Transverse colon (tissue), 4 donors: Measurements from ENCODE around the gene ZNF263. TPM values are rescaled to one million over a fixed set of nuclear protein-coding genes. Genes with fewer than 3 reads are reported as not detected.

Experiments
- DNase-seq: peaks from one replicate; pipeline ENCODE4 v3.0.0-alpha.2; 2019
- H3K27ac ChIP-seq, 4 donors: fragments of 200-600 bp; sonication (generic); 2 replicates each; pipeline ENCODE4 v1.5.1; 2016 to 2018; ENCODE audit warnings: inconsistent platforms in 4 of 4
- H3K27me3 ChIP-seq: fragments of 200-600 bp; sonication (generic); 2 replicates; pipeline ENCODE4 v1.5.1; 2017; ENCODE audit warnings: inconsistent platforms
- H3K36me3 ChIP-seq, 4 donors: fragments of 200-600 bp; sonication (generic); 2 replicates each; pipeline ENCODE4 v1.5.1; 2017 to 2019; ENCODE audit warnings: inconsistent platforms in 4 of 4
- H3K4me1 ChIP-seq, 4 donors: fragments of 200-600 bp; sonication (generic); 2 replicates each; pipeline ENCODE4 v1.5.1; 2017 to 2020; ENCODE audit warnings: inconsistent platforms in 4 of 4
- H3K4me3 ChIP-seq, 4 donors: fragments of 200-600 bp; sonication (generic); 1 replicate in 1 of 4; 2 replicates in 3 of 4; pipeline versions ENCODE4 v1.5.1 to v1.6.1; 2017 to 2019; ENCODE audit warnings: inconsistent platforms in 4 of 4
- H3K9me3 ChIP-seq, 2 donors: fragments of 200-600 bp; sonication (generic); 2 replicates each; pipeline ENCODE4 v1.5.1; 2017 to 2019; ENCODE audit warnings: inconsistent platforms in 2 of 2
- EP300 ChIP-seq: sonication (generic); formaldehyde crosslinking; IDR thresholded peaks from one replicate; pipeline ENCODE4 v1.6.1; 2017; ENCODE audit warnings: antibody characterized with exemption, low read depth
- POLR2A ChIP-seq: fragments of 450-650 bp; IDR thresholded peaks from one replicate; pipeline ENCODE4 v1.6.1; 2016; ENCODE audit warnings: antibody characterized with exemption, mild to moderate bottlenecking, moderate library complexity
- POLR2AphosphoS5 ChIP-seq, 3 donors: sonication (generic); formaldehyde crosslinking; IDR thresholded peaks; one replicate each; pipeline ENCODE4 v1.6.1; 2016; ENCODE audit warnings: antibody characterized with exemption in 3 of 3
- WGBS, 2 donors: methylation state at CpG; one replicate each; pipeline ENCODE4 v1.1.5; 2018; ENCODE audit warnings: low coverage in 1 of 2; 5-methylcytosine and 5-hydroxymethylcytosine counted together
- in situ Hi-C, 4 donors: fragments of 200-750 bp; cut with MboI; loops; one replicate each; pipeline versions ENCODE4 v1.15.0 to v1.15.1; 2017; ENCODE audit warnings: low sequenced_read_pairs in 3 of 4, low pct_ligation_motif_present in 1 of 4, low pct_unique_long_range_greater_than_20kb in 1 of 4
- intact Hi-C: fragments of 100-400 bp; cut with DNase I; formaldehyde crosslinking; loops from one replicate; pipeline ENCODE4 v1.15.1; 2023; ENCODE audit warnings: low total_unique reads
- total RNA-seq, 4 donors: library from RNA; depleted of rRNA; stranded (reverse); fragments of >200 nt; gene quantifications; one replicate each; pipeline ENCODE4 v1.1.0, GENCODE V29; 2016
- TF ChIP-seq, protein P1 (sequence below), 5 experiments: fragments of 200-600 bp in 3 of 5; fragments of 450-650 bp in 2 of 5; sonication (generic) in 3 of 5; IDR thresholded peaks; 1 replicate in 2 of 5; 2 replicates in 3 of 5; pipeline ENCODE4 v1.5.1; 2016 to 2017; ENCODE audit warnings: antibody characterized with exemption in 5 of 5, inconsistent platforms in 3 of 5, mild to moderate bottlenecking in 2 of 5, moderate library complexity in 1 of 5

The ZNF263 gene
- total RNA-seq, 4 donors from 2014 or later: 4.6 to 46.0 (median 36.8) TPM

DNA sequence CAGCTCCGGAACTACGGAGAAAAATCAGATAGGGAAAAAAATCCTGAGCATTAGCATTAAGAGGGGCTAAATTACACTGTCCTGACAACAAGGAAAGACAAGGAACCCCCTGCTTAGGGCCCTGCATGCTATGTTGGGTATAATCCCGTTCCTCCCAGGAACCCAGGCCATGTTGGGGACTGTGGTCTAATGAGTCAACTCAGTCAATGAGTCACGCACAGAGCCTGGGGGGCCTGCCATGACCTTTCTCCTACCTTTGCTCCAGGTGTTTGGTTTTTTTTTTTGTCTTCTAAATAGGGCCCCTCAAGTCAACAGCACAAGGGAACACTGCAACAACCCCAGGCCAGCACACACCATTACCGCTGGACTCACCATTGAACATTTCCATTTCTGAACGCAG is 39.4 kb upstream of the ZNF263 start:
- no peak for TF ChIP-seq POLR2A
- TF ChIP-seq, protein P1, sequence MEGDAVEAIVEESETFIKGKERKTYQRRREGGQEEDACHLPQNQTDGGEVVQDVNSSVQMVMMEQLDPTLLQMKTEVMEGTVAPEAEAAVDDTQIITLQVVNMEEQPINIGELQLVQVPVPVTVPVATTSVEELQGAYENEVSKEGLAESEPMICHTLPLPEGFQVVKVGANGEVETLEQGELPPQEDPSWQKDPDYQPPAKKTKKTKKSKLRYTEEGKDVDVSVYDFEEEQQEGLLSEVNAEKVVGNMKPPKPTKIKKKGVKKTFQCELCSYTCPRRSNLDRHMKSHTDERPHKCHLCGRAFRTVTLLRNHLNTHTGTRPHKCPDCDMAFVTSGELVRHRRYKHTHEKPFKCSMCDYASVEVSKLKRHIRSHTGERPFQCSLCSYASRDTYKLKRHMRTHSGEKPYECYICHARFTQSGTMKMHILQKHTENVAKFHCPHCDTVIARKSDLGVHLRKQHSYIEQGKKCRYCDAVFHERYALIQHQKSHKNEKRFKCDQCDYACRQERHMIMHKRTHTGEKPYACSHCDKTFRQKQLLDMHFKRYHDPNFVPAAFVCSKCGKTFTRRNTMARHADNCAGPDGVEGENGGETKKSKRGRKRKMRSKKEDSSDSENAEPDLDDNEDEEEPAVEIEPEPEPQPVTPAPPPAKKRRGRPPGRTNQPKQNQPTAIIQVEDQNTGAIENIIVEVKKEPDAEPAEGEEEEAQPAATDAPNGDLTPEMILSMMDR (IDR thresholded peaks at IDR 0.05): no peak
- no peak for TF ChIP-seq EP300
- TF ChIP-seq POLR2AphosphoS5 (IDR thresholded peaks at IDR 0.05): no peak
- in situ Hi-C loops: no loop called here
- no peak for DNase-seq
- 86% methylated on average over 6 of the region's 6 CpGs; no CpG with 5 or more reads in 1 of the 2 donors for whole genome bisulfite sequencing, 2 donors
- H3K4me1 ChIP-seq: no peaks in the 10 kb centered on the region
- H3K27ac ChIP-seq: no peak overlapping the region
- H3K36me3 ChIP-seq: no peaks in the 10 kb centered on the region
- H3K4me3 ChIP-seq: no peak overlapping the region
- no peaks in the 10 kb centered on the region for H3K9me3 ChIP-seq
- intact Hi-C loops: no loop called here
- no peaks in the 10 kb centered on the region for H3K27me3 ChIP-seq

DNA sequence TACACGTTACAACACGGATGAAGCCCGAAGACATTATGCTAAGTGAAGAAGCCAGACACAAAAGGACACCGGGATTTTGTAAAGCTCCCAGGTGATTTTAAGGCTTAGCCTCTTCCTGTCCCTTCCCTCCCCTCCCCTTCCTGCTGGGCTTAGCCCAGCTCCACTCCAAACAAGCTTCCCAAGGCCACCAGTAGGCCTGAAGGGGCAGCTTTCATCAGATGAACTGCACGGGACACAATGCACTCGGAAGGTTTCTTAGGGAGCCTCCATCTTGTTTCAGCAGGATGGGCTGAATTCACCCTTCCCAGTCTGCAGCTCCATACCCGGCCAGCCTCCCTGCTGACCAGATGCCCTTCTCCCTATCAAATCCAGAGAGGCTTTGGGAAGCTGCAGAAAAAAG is 37.3 kb upstream of the ZNF263 start:
- no peak for DNase-seq
- intact Hi-C loops: no loop called here
- no peak overlapping the region for H3K4me3 ChIP-seq
- in situ Hi-C loops: no loop called here
- no peaks in the 10 kb centered on the region for H3K9me3 ChIP-seq
- WGBS, 2 donors: 71 to 80% methylated on average over 4 to 7 of the region's 7 CpGs
- H3K27me3 ChIP-seq: no peaks in the 10 kb centered on the region
- no peaks in the 10 kb centered on the region for H3K36me3 ChIP-seq
- no peaks in the 10 kb centered on the region for H3K4me1 ChIP-seq
- H3K27ac ChIP-seq: no peak overlapping the region
- TF ChIP-seq POLR2A (no peak), POLR2AphosphoS5 (IDR thresholded peaks at IDR 0.05) (no peak), EP300 (no peak)
- TF ChIP-seq, protein P1 (IDR thresholded peaks at IDR 0.05): no peak

DNA sequence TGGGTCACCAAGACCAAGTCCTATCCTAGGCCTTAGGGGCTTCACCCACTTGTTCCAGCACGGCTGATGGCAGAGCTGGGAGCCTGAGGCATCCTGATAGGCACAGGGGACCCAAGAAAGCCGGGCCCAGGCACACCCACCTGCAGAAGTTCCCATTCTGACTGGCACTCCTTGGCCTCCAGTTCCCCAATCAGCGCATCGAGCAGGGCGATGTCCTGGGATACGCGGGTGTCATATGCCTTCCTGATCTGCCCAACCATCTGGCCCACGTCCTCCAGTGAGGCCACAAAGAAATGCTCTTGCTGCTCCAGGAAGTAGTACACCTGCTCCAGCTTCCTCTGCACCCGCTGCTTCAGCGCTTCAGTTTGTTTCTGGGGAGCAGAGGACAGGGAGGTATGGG is 36.4 kb upstream of the ZNF263 start:
- in situ Hi-C loops (no loop called here), intact Hi-C loops (no loop called here)
- WGBS, 2 donors: 71 to 82% methylated on average over 8 to 9 of the region's 10 CpGs
- Histone ChIP-seq H3K9me3 (no peaks in the 10 kb centered on the region), H3K36me3 (no peaks in the 10 kb centered on the region), H3K27ac (no peak overlapping the region), H3K27me3 (no peaks in the 10 kb centered on the region), H3K4me3 (no peak overlapping the region), H3K4me1 (no peaks in the 10 kb centered on the region)
- no peak for DNase-seq
- TF ChIP-seq EP300: no peak
- TF ChIP-seq POLR2A: no peak
- no peak for TF ChIP-seq POLR2AphosphoS5 (IDR thresholded peaks at IDR 0.05)
- TF ChIP-seq, protein P1 (IDR thresholded peaks at IDR 0.05): no peak

DNA sequence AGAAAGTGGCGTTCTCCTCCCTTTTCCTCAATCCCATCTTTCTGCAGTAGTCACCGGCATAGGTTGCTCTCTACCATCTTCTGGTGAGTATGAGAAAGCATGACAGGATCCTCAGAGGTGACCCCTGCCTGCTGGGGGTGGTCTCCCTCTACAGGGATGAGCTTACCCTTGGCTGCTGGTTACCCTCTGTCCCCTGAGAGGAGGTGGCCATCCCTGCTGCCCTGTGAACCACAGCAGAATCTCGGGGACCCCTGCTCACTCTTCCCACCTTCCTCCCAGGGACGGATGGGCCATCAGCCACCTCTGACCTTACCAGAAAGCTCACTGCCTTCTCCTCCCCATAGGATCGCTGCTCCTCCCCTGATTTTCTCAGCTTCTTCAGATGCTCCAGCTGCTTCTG is 34.7 kb upstream of the ZNF263 start:
- WGBS, 2 donors: 81 to 83% methylated on average over 1 to 5 of the region's 5 CpGs
- intact Hi-C loops: no loop called here
- TF ChIP-seq POLR2A (no peak), POLR2AphosphoS5 (IDR thresholded peaks at IDR 0.05) (no peak), EP300 (no peak)
- TF ChIP-seq, protein P1 (IDR thresholded peaks at IDR 0.05): no peak
- Histone ChIP-seq H3K27me3 (no peaks in the 10 kb centered on the region), H3K36me3 (no peaks in the 10 kb centered on the region), H3K4me1 (no peaks in the 10 kb centered on the region), H3K27ac (no peak overlapping the region), H3K4me3 (no peak overlapping the region), H3K9me3 (no peaks in the 10 kb centered on the region)
- in situ Hi-C loops: no loop called here
- no peak for DNase-seq
